ENCODE results near the gene SEMA5A.

SEMA5A gene

GRCh38 chr5:9122528-9122927 is 423.3 kb downstream of the SEMA5A start:
- no peak for TF ChIP-seq SIN3A (IDR thresholded peaks at IDR 0.05; ENCODE audit: borderline replicate concordance, insufficient read depth, low read length)
- no peak for TF ChIP-seq FOXP2 (optimal IDR thresholded peaks at IDR 0.05; ENCODE audit: borderline replicate concordance, extremely low read depth, extremely low read length, insufficient read depth)
- no peak for TF ChIP-seq POLR2AphosphoS5 (IDR thresholded peaks at IDR 0.05; ENCODE audit: low read depth, low read length)
- TF ChIP-seq TAF1 (IDR thresholded peaks at IDR 0.05; ENCODE audit: borderline replicate concordance, insufficient read depth, low read length) = no peak
- no peak for TF ChIP-seq REST (IDR thresholded peaks at IDR 0.05; ENCODE audit: insufficient read depth in 1 of 2, low read depth in 2 of 2, low read length in 2 of 2)

- TF ChIP-seq FOXP2 (optimal IDR thresholded peaks at IDR 0.05; ENCODE audit: borderline replicate concordance, extremely low read depth, extremely low read length, insufficient read depth) = no peak
- TF ChIP-seq SIN3A (IDR thresholded peaks at IDR 0.05; ENCODE audit: borderline replicate concordance, insufficient read depth, low read length) = no peak
- TF ChIP-seq REST (IDR thresholded peaks at IDR 0.05; ENCODE audit: insufficient read depth in 1 of 2, low read depth in 2 of 2, low read length in 2 of 2) = no peak
- TF ChIP-seq POLR2AphosphoS5 (IDR thresholded peaks at IDR 0.05; ENCODE audit: low read depth, low read length) = no peak
- no peak for TF ChIP-seq TAF1 (IDR thresholded peaks at IDR 0.05; ENCODE audit: borderline replicate concordance, insufficient read depth, low read length)
Observed at GRCh38 chr5:9121597-9121996, 424.3 kb downstream of the SEMA5A start.

GRCh38 chr5:9118852-9119251 is 427.0 kb downstream of the SEMA5A start:
- TF ChIP-seq TAF1 (IDR thresholded peaks at IDR 0.05; ENCODE audit: borderline replicate concordance, insufficient read depth, low read length) (no peak), FOXP2 (optimal IDR thresholded peaks at IDR 0.05; ENCODE audit: borderline replicate concordance, extremely low read depth, extremely low read length, insufficient read depth) (no peak), POLR2AphosphoS5 (IDR thresholded peaks at IDR 0.05; ENCODE audit: low read depth, low read length) (no peak), SIN3A (IDR thresholded peaks at IDR 0.05; ENCODE audit: borderline replicate concordance, insufficient read depth, low read length) (no peak), REST (IDR thresholded peaks at IDR 0.05; ENCODE audit: insufficient read depth in 1 of 2, low read depth in 2 of 2, low read length in 2 of 2) (no peak)

GRCh38 chr5:9115093-9115492 is 430.8 kb downstream of the SEMA5A start:
- TF ChIP-seq TAF1 (IDR thresholded peaks at IDR 0.05; ENCODE audit: borderline replicate concordance, insufficient read depth, low read length) (no peak), FOXP2 (optimal IDR thresholded peaks at IDR 0.05; ENCODE audit: borderline replicate concordance, extremely low read depth, extremely low read length, insufficient read depth) (no peak), REST (IDR thresholded peaks at IDR 0.05; ENCODE audit: insufficient read depth in 1 of 2, low read depth in 2 of 2, low read length in 2 of 2) (no peak), POLR2AphosphoS5 (IDR thresholded peaks at IDR 0.05; ENCODE audit: low read depth, low read length) (no peak), SIN3A (IDR thresholded peaks at IDR 0.05; ENCODE audit: borderline replicate concordance, insufficient read depth, low read length) (no peak)
